ENCODE data around the gene SPTB. TPM values are rescaled to one million over a fixed set of nuclear protein-coding genes. Genes with fewer than 3 reads are reported as not detected.

Gene SPTB
- total RNA-seq, 1 donor from 2014 or later = 1.8 TPM

GRCh38 chr14:64730061-64730440 lies 149.7 kb downstream of the SPTB start:
- no peak for TF ChIP-seq CTCF (conservative IDR thresholded peaks at IDR 0.05; ENCODE audit: low read depth, low read length)
- DNase-seq (ENCODE audit: low read depth) = no peak
- no peak overlapping the region for H3K4me3 ChIP-seq (ENCODE audit: low read depth, low read length)

GRCh38 chr14:64729386-64730060 lies 150.2 kb downstream of the SPTB start:
- no peak for DNase-seq (ENCODE audit: low read depth)

GRCh38 chr14:64728856-64729255 lies 150.9 kb downstream of the SPTB start:
- DNase-seq (ENCODE audit: low read depth) = no peak
- H3K4me3 ChIP-seq (ENCODE audit: low read depth, low read length) = no peak overlapping the region
- TF ChIP-seq CTCF (conservative IDR thresholded peaks at IDR 0.05; ENCODE audit: low read depth, low read length) = no peak

More at GRCh38 chr14:64729386-64730060, 150.2 kb downstream of the SPTB start:
- no peak for TF ChIP-seq CTCF (conservative IDR thresholded peaks at IDR 0.05; ENCODE audit: low read depth, low read length)
- no peak overlapping the region for H3K4me3 ChIP-seq (ENCODE audit: low read depth, low read length)

- no peak overlapping the region for H3K4me3 ChIP-seq (ENCODE audit: low read depth, low read length)
- DNase-seq (ENCODE audit: low read depth) = no peak
- TF ChIP-seq CTCF (conservative IDR thresholded peaks at IDR 0.05; ENCODE audit: low read depth, low read length) = no peak
These were observed 151.6 kb downstream of the SPTB start for GRCh38 chr14:64728106-64728505.

GRCh38 chr14:64727551-64728071 lies 152.1 kb downstream of the SPTB start:
- no peak for TF ChIP-seq CTCF (conservative IDR thresholded peaks at IDR 0.05; ENCODE audit: low read depth, low read length)
- DNase-seq (ENCODE audit: low read depth) = no peak
- no peak overlapping the region for H3K4me3 ChIP-seq (ENCODE audit: low read depth, low read length)

- no peak overlapping the region for H3K4me3 ChIP-seq (ENCODE audit: low read depth, low read length)
- TF ChIP-seq CTCF (conservative IDR thresholded peaks at IDR 0.05; ENCODE audit: low read depth, low read length) = no peak
- DNase-seq (ENCODE audit: low read depth) = no peak
These were observed 153.2 kb downstream of the SPTB start for GRCh38 chr14:64726585-64726890.
